HepG2 (cell line): Measurements from ENCODE around the gene TRIM28.
A peak's percentile ranks its signal among the peaks of the same experiment; 100 is the strongest.

Experiments
- CTCF ChIP-seq: sonication (generic); formaldehyde crosslinking; IDR thresholded peaks from 2 replicates; pipeline ENCODE4 v1.5.0; 2020; ENCODE audit warnings: mild to moderate bottlenecking, missing genetic modification reagents, moderate library complexity
- FOXO1 ChIP-seq: sonication (generic); formaldehyde crosslinking; IDR thresholded peaks from 2 replicates; pipeline ENCODE4 v1.4.0; 2020; ENCODE audit warnings: missing genetic modification reagents
- U2AF2 ChIP-seq: fragments of 200-400 bp; formaldehyde crosslinking; IDR thresholded peaks from 2 replicates; pipeline ENCODE4 v1.6.1; 2017; ENCODE audit warnings: low read depth, mild to moderate bottlenecking, low read length

- TF ChIP-seq U2AF2 (no peak), FOXO1 (CRISPR knock-in tag) (no peak; the same call in 1 of the 2 replicates), CTCF (peak; percentile 74)
Observed at GRCh38 chr19:58519087-58519354, 24.8 kb upstream of the TRIM28 start.
